Gastroesophageal sphincter (tissue), 4 donors: ENCODE data around the gene FAHD1. TPM values are rescaled to one million over a fixed set of nuclear protein-coding genes. Genes with fewer than 3 reads are reported as not detected.

ENCODE experiments used
- ATAC-seq: fragments of 150-250 bp; one replicate; pipeline ENCODE4 v1.9.1; 2016; ENCODE audit warnings: mild to moderate bottlenecking, moderate library complexity
- H3K27ac ChIP-seq, 4 donors: fragments of 200-600 bp; sonication (generic) in 3 of 4; 1 replicate in 3 of 4; 2 replicates in 1 of 4; pipeline ENCODE4 v1.5.1; 2016 to 2019
- H3K27me3 ChIP-seq: fragments of 200-600 bp; sonication (generic); one replicate; pipeline ENCODE4 v1.5.1; 2019
- H3K36me3 ChIP-seq, 2 donors: fragments of 200-600 bp; sonication (generic); one replicate each; pipeline ENCODE4 v1.5.1; 2019; ENCODE audit warnings: control low read depth in 1 of 2
- H3K4me1 ChIP-seq, 3 donors: fragments of 200-600 bp; sonication (generic); 1 replicate in 2 of 3; 2 replicates in 1 of 3; pipeline ENCODE4 v1.5.1; 2016 to 2019; ENCODE audit warnings: control low read depth in 2 of 3
- H3K4me3 ChIP-seq, 2 donors: fragments of 200-600 bp; sonication (generic); one replicate each; pipeline ENCODE4 v1.5.1; 2019; ENCODE audit warnings: mild to moderate bottlenecking in 1 of 2, moderate library complexity in 1 of 2
- H3K9me3 ChIP-seq, 3 donors: fragments of 200-600 bp; sonication (generic); one replicate each; pipeline ENCODE4 v1.5.1; 2017 to 2019; ENCODE audit warnings: control low read depth in 2 of 3
- EP300 ChIP-seq: sonication (generic); formaldehyde crosslinking; IDR thresholded peaks from one replicate; pipeline ENCODE4 v1.6.1; 2017; ENCODE audit warnings: antibody characterized with exemption, mild to moderate bottlenecking
- POLR2A ChIP-seq, 2 donors: fragments of 450-650 bp; IDR thresholded peaks; one replicate each; pipeline ENCODE4 v1.6.1; 2017; ENCODE audit warnings: antibody characterized with exemption in 2 of 2, mild to moderate bottlenecking in 2 of 2, moderate library complexity in 1 of 2
- POLR2AphosphoS5 ChIP-seq: sonication (generic); formaldehyde crosslinking; IDR thresholded peaks from one replicate; pipeline ENCODE4 v1.6.1; 2017; ENCODE audit warnings: antibody characterized with exemption
- WGBS, 2 donors: methylation state at CpG; one replicate each; pipeline ENCODE4 v1.1.5; 2018; ENCODE audit warnings: low coverage in 1 of 2; 5-methylcytosine and 5-hydroxymethylcytosine counted together
- total RNA-seq, 4 donors: library from RNA; depleted of rRNA; stranded (reverse); fragments of >200 nt; gene quantifications; one replicate each; pipeline ENCODE4 v1.1.0, GENCODE V29; 2016
- TF ChIP-seq, protein P1 (sequence below), 4 experiments: fragments of 200-600 bp in 2 of 4; fragments of 450-650 bp in 2 of 4; sonication (generic) in 1 of 4; IDR thresholded peaks; one replicate each; pipeline ENCODE4 v1.5.1; 2017 to 2019; ENCODE audit warnings: antibody characterized with exemption in 4 of 4, mild to moderate bottlenecking in 2 of 4, moderate library complexity in 2 of 4

FAHD1 gene
- total RNA-seq, 4 donors from 2014 or later: 22.9 to 44.0 (median 30.2) TPM

DNA sequence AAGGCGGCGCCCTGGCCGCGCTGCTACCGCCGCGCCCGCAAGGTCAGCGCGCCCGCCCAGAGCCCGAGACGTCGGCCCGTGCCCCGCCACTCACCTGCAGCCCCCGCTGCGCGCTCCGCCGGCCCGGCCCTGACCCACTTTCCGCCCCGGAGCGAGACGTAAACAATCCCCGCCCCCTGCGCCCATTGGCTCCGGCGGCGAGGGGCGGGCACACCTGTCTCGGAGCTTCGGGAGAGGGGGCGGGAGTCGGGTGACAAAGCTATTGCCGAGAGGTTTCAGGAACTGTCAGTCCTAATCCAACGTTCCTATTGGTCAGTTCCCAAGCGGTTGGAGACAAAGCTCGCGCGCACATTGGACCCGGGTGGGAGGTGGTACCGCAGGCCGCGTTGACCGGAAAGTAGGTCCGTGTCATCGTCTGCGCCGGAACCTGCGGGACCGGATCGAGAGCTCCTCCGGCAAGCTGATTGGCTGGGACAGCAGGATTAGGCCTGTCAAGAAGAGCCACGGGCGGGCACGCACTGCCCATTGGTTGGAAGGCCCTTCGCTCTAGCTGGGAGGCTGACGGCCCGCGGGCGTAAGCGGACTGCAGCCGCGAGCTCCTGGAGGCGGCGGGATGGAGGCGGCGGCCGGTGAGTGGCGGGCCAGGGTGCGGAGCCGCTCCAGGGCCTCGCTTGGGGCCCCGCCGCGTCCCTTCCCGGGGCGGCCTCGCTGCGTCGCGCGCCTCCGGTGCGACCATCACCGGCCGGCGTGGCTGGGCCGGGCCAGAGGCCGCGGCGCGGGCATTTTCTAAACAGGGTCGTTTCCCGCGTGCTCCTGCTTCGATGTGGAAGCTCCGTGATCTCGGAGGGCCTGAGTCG lies 44.4 kb upstream of the FAHD1 start, which contains the start of the genes NUBP2 and SPSB3:
Gene NUBP2 (plus strand): TSS at position 553 of the 857 bp plus-strand sequence. CDS start 61 bp downstream, at position 614.
Gene SPSB3 (minus strand): TSS at position 164 of the 857 bp plus-strand sequence. CDS start 1,088 bp downstream, outside the sequence.
- peak; percentile 97 for ATAC-seq
- WGBS, 2 donors: no CpG with 5 or more reads among the region's 102 CpGs
- no peaks in the 10 kb centered on the region for H3K27me3 ChIP-seq
- peak within 1 kb of the TSS; percentile 79 to 97 (median 94) for H3K27ac ChIP-seq
- H3K36me3 ChIP-seq: peaks cover 0 to 62% of the 10 kb centered on the region in 2 donors
- H3K4me1 ChIP-seq: peaks cover 3 to 76% (median 32%) of the 10 kb centered on the region in 3 donors
- H3K9me3 ChIP-seq: no peaks in the 10 kb centered on the region
- peak; percentile 87 for TF ChIP-seq POLR2AphosphoS5
- peak; percentile 89 to 92 for TF ChIP-seq POLR2A (IDR thresholded peaks at IDR 0.05)
- TF ChIP-seq, protein P1, sequence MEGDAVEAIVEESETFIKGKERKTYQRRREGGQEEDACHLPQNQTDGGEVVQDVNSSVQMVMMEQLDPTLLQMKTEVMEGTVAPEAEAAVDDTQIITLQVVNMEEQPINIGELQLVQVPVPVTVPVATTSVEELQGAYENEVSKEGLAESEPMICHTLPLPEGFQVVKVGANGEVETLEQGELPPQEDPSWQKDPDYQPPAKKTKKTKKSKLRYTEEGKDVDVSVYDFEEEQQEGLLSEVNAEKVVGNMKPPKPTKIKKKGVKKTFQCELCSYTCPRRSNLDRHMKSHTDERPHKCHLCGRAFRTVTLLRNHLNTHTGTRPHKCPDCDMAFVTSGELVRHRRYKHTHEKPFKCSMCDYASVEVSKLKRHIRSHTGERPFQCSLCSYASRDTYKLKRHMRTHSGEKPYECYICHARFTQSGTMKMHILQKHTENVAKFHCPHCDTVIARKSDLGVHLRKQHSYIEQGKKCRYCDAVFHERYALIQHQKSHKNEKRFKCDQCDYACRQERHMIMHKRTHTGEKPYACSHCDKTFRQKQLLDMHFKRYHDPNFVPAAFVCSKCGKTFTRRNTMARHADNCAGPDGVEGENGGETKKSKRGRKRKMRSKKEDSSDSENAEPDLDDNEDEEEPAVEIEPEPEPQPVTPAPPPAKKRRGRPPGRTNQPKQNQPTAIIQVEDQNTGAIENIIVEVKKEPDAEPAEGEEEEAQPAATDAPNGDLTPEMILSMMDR (IDR thresholded peaks at IDR 0.05): peak in 2 of 4 experiments; percentile 5 to 14
- TF ChIP-seq EP300: no peak
- H3K4me3 ChIP-seq: peak within 1 kb of the TSS; percentile 79 to 85

GRCh38 chr16:1784977-1785845 lies 41.8 kb upstream of the FAHD1 start:
- Histone ChIP-seq H3K27ac (no peak overlapping the region), H3K4me3 (no peak overlapping the region), H3K9me3 (no peaks in the 10 kb centered on the region), H3K4me1 (peaks cover 3 to 64% (median 29%) of the 10 kb centered on the region in 3 donors), H3K27me3 (no peaks in the 10 kb centered on the region), H3K36me3 (peaks cover 0 to 62% of the 10 kb centered on the region in 2 donors)
- TF ChIP-seq EP300: no peak
- TF ChIP-seq POLR2AphosphoS5: no peak
- TF ChIP-seq, protein P1 (IDR thresholded peaks at IDR 0.05): no peak
- TF ChIP-seq POLR2A (IDR thresholded peaks at IDR 0.05): no peak
- 91 to 100% methylated on average over 4 to 13 of the region's 26 CpGs for WGBS, 2 donors
- no peak for ATAC-seq

GRCh38 chr16:1785846-1786170 lies 41.2 kb upstream of the FAHD1 start:
- H3K27me3 ChIP-seq: no peaks in the 10 kb centered on the region
- no peaks in the 10 kb centered on the region for H3K9me3 ChIP-seq
- H3K4me1 ChIP-seq: peaks cover 3 to 58% (median 27%) of the 10 kb centered on the region in 3 donors
- no peak for ATAC-seq
- 50 to 92% methylated on average over 2 of the region's 14 CpGs for WGBS, 2 donors
- no peak overlapping the region for H3K4me3 ChIP-seq
- no peak overlapping the region for H3K27ac ChIP-seq
- H3K36me3 ChIP-seq: peaks cover 0 to 62% of the 10 kb centered on the region in 2 donors
- no peak for TF ChIP-seq EP300
- no peak for TF ChIP-seq POLR2A (IDR thresholded peaks at IDR 0.05)
- TF ChIP-seq POLR2AphosphoS5: no peak
- TF ChIP-seq, protein P1 (IDR thresholded peaks at IDR 0.05): no peak

- Histone ChIP-seq H3K9me3 (no peaks in the 10 kb centered on the region), H3K36me3 (peaks cover 0 to 66% of the 10 kb centered on the region in 2 donors), H3K27me3 (no peaks in the 10 kb centered on the region), H3K4me1 (peaks cover 0 to 52% (median 20%) of the 10 kb centered on the region in 3 donors), H3K27ac (no peak overlapping the region), H3K4me3 (no peak overlapping the region)
- ATAC-seq: no peak
- no CpG with 5 or more reads among the region's 51 CpGs for WGBS, 2 donors
- TF ChIP-seq POLR2AphosphoS5: no peak
- TF ChIP-seq, protein P1 (IDR thresholded peaks at IDR 0.05): no peak
- TF ChIP-seq POLR2A (IDR thresholded peaks at IDR 0.05): no peak
- no peak for TF ChIP-seq EP300
Observed at GRCh38 chr16:1786242-1787055, 40.6 kb upstream of the FAHD1 start.
